Neural cell (in vitro differentiated cells): ENCODE data around the gene BRD3. TPM values are rescaled to one million over a fixed set of nuclear protein-coding genes. Genes with fewer than 3 reads are reported as not detected.

ENCODE experiments used
- H2AFZ ChIP-seq: fragments of 200-600, 300-800 bp; sonication (generic), shearing (Covaris generic); 2 replicates; pipeline ENCODE4 v1.6.0; 2014; ENCODE audit warnings: low read depth, mild to moderate bottlenecking, antibody characterized with exemption, low read length, moderate library complexity
- H3F3A ChIP-seq: fragments of 200-600 bp; shearing (Covaris generic); 2 replicates; pipeline ENCODE4 v1.6.1; 2016; ENCODE audit warnings: mild to moderate bottlenecking, moderate library complexity, mixed read lengths, antibody characterized with exemption, low read length; ENCODE audit not compliant: insufficient read depth, poor library complexity, severe bottlenecking
- H3K27ac ChIP-seq: fragments of 200-600, 300-800 bp; sonication (generic), shearing (Covaris generic); 2 replicates; pipeline ENCODE4 v1.5.1; 2014; ENCODE audit warnings: mild to moderate bottlenecking, low read length, moderate library complexity
- H3K27me3 ChIP-seq: fragments of 300-800, 200-600 bp; sonication (generic), shearing (Covaris generic); 2 replicates; pipeline ENCODE4 v1.6.0; 2014; ENCODE audit warnings: mild to moderate bottlenecking, low read depth, low read length, moderate library complexity; ENCODE audit not compliant: insufficient read depth
- H3K36me3 ChIP-seq: fragments of 300-800, 200-600 bp; sonication (generic), shearing (Covaris generic); 2 replicates; pipeline ENCODE4 v1.5.1; 2014; ENCODE audit warnings: mild to moderate bottlenecking, antibody characterized with exemption, low read length, moderate library complexity; ENCODE audit not compliant: insufficient read depth
- H3K4me2 ChIP-seq: fragments of 300-800, 200-600 bp; sonication (generic), shearing (Covaris generic); 2 replicates; pipeline ENCODE4 v1.6.0; 2014; ENCODE audit warnings: mild to moderate bottlenecking, low read length
- H3K4me3 ChIP-seq: fragments of 300-800, 200-600 bp; sonication (generic), shearing (Covaris generic); 2 replicates; pipeline ENCODE4 v1.5.1; 2014; ENCODE audit warnings: mild to moderate bottlenecking, low read length, moderate library complexity
- H3K79me2 ChIP-seq: fragments of 200-600 bp; shearing (Covaris generic); replicated peaks from 2 replicates; pipeline ENCODE4 v1.6.0; 2014; ENCODE audit warnings: mild to moderate bottlenecking, low read length, moderate library complexity; ENCODE audit not compliant: insufficient read depth
- H3K9ac ChIP-seq: fragments of 300-800, 200-600 bp; sonication (generic), shearing (Covaris generic); 2 replicates; pipeline ENCODE4 v1.6.1; 2016; ENCODE audit warnings: mild to moderate bottlenecking, low read length, mixed read lengths
- H3K9me2 ChIP-seq: fragments of 200-600 bp; shearing (Covaris generic); 2 replicates; pipeline ENCODE4 v1.6.1; 2016; ENCODE audit warnings: mild to moderate bottlenecking, low read length, mixed read lengths; ENCODE audit not compliant: insufficient read depth
- H3K9me3 ChIP-seq: fragments of 200-600, 300-800 bp; sonication (generic), shearing (Covaris generic); 2 replicates; pipeline ENCODE4 v1.6.1; 2016; ENCODE audit warnings: mild to moderate bottlenecking, mixed run types, low read length, moderate library complexity, mixed read lengths
- H4K20me1 ChIP-seq: fragments of 200-600 bp; shearing (Covaris generic); 2 replicates; pipeline ENCODE4 v1.6.1; 2016; ENCODE audit warnings: mild to moderate bottlenecking, mixed run types; ENCODE audit not compliant: insufficient read depth
- CTCF ChIP-seq: fragments of 450-650 bp; IDR thresholded peaks from 2 replicates; pipeline ENCODE4 v1.5.1; 2014; ENCODE audit warnings: antibody characterized with exemption, mild to moderate bottlenecking, moderate library complexity; ENCODE audit not compliant: poor library complexity, severe bottlenecking
- EP300 ChIP-seq: fragments of 450-650 bp; conservative IDR thresholded peaks from 2 replicates; pipeline ENCODE4 v1.6.1; 2014; ENCODE audit warnings: antibody characterized with exemption, mild to moderate bottlenecking, moderate library complexity; ENCODE audit not compliant: poor library complexity, severe bottlenecking
- EZH2 ChIP-seq: fragments of 200-600, 300-800 bp; shearing (Covaris generic), sonication (generic); IDR thresholded peaks from 2 replicates; pipeline ENCODE4 v1.6.1; 2014; ENCODE audit warnings: antibody characterized with exemption, low read length, borderline replicate concordance, mild to moderate bottlenecking; ENCODE audit not compliant: insufficient read depth, poor library complexity, severe bottlenecking
- MXI1 ChIP-seq: fragments of 450-650 bp; conservative IDR thresholded peaks from 2 replicates; pipeline ENCODE4 v1.6.1; 2014; ENCODE audit warnings: antibody characterized with exemption, mild to moderate bottlenecking; ENCODE audit not compliant: poor library complexity, severe bottlenecking
- POLR2AphosphoS5 ChIP-seq: IDR thresholded peaks from 2 replicates; pipeline ENCODE4 v1.6.1; 2012
- RAD21 ChIP-seq: fragments of 450-650 bp; conservative IDR thresholded peaks from 2 replicates; pipeline ENCODE4 v1.6.1; 2014; ENCODE audit warnings: antibody characterized with exemption, mild to moderate bottlenecking, moderate library complexity
- REST ChIP-seq: IDR thresholded peaks from 2 replicates; pipeline ENCODE4 v1.6.1; 2012; ENCODE audit warnings: borderline replicate concordance
- SMC3 ChIP-seq: fragments of 450-650 bp; conservative IDR thresholded peaks from 2 replicates; pipeline ENCODE4 v1.6.1; 2014; ENCODE audit warnings: antibody characterized with exemption, mild to moderate bottlenecking, moderate library complexity; ENCODE audit not compliant: poor library complexity
- TAF1 ChIP-seq: IDR thresholded peaks from 2 replicates; pipeline ENCODE4 v1.6.1; 2012; ENCODE audit warnings: low read depth
- polyA plus RNA-seq: library from polyadenylated mRNA; depleted of rRNA; stranded (reverse); fragments of >200 nt; gene quantifications from 2 replicates; pipeline ENCODE4 v1.2.3, GENCODE V29; 2014

BRD3 gene
- polyA plus RNA-seq, 1 donor from 2014 or later: 17.6 TPM

- H3K9me2 ChIP-seq: no peaks in the 10 kb centered on the region
- no peaks in the 10 kb centered on the region for H3K27me3 ChIP-seq
- no peaks in the 10 kb centered on the region for H3F3A ChIP-seq
- H3K27ac ChIP-seq: no peak overlapping the region
- H3K4me2 ChIP-seq: no peak overlapping the region
- no peak overlapping the region for H3K4me3 ChIP-seq
- H4K20me1 ChIP-seq: peaks cover 57% of the 10 kb centered on the region
- TF ChIP-seq POLR2AphosphoS5 (no peak), CTCF (no peak), EZH2 (no peak), RAD21 (no peak), MXI1 (no peak), SMC3 (no peak), TAF1 (no peak)
- H2AFZ ChIP-seq: no peak overlapping the region
- H3K36me3 ChIP-seq: no peaks in the 10 kb centered on the region
- H3K9ac ChIP-seq: no peak overlapping the region
- H3K79me2 ChIP-seq: peaks cover 43% of the 10 kb centered on the region
- H3K9me3 ChIP-seq: no peaks in the 10 kb centered on the region
Observed at GRCh38 chr9:134053401-134053871, 14.4 kb downstream of the BRD3 start.

GRCh38 chr9:134052941-134053340 lies 14.9 kb downstream of the BRD3 start:
- Histone ChIP-seq H3K9ac (no peak overlapping the region), H3K36me3 (no peaks in the 10 kb centered on the region)

More at GRCh38 chr9:134052941-134053340, 14.9 kb downstream of the BRD3 start:
- H3K4me3 ChIP-seq: no peak overlapping the region
- no peaks in the 10 kb centered on the region for H3K27me3 ChIP-seq
- no peak overlapping the region for H2AFZ ChIP-seq
- no peak overlapping the region for H3K27ac ChIP-seq
- H3K79me2 ChIP-seq: peaks cover 38% of the 10 kb centered on the region
- H3K9me2 ChIP-seq: no peaks in the 10 kb centered on the region
- H3K9me3 ChIP-seq: no peaks in the 10 kb centered on the region
- no peak overlapping the region for H3K4me2 ChIP-seq
- peaks cover 53% of the 10 kb centered on the region for H4K20me1 ChIP-seq
- no peaks in the 10 kb centered on the region for H3F3A ChIP-seq
- TF ChIP-seq EP300 (no peak), RAD21 (no peak), EZH2 (no peak), REST (no peak), MXI1 (no peak), TAF1 (no peak), CTCF (no peak), POLR2AphosphoS5 (no peak), SMC3 (no peak)
